ENCODE results near the gene ELAVL3.
"Not testable (repeated sequence)": the region's sequence is repeated elsewhere in the genome, so short reads cannot be mapped to it uniquely, and the experiment has no call there.

The ELAVL3 gene

GRCh38 chr19:11458912-11459311, 21.9 kb downstream of the ELAVL3 start:
- not testable (repeated sequence) for DNase-seq (ENCODE audit: low read depth in 2 of 2)

- DNase-seq (ENCODE audit: low read depth in 2 of 2), result no peak
These were observed 22.5 kb downstream of the ELAVL3 start for GRCh38 chr19:11458236-11458900.

- DNase-seq (ENCODE audit: low read depth in 2 of 2), result no peak
These were observed 23.0 kb downstream of the ELAVL3 start for GRCh38 chr19:11457831-11458230.

- no peak for DNase-seq (ENCODE audit: low read depth in 2 of 2)
These were observed 23.7 kb downstream of the ELAVL3 start for GRCh38 chr19:11457115-11457514.

- no peak for DNase-seq (ENCODE audit: low read depth in 2 of 2)
These were observed 24.2 kb downstream of the ELAVL3 start for GRCh38 chr19:11456659-11457058.

- not testable (repeated sequence) for DNase-seq (ENCODE audit: low read depth in 2 of 2)
These were observed 25.7 kb downstream of the ELAVL3 start for GRCh38 chr19:11455233-11455554.

- DNase-seq (ENCODE audit: low read depth in 2 of 2), result no peak
These were observed 27.1 kb downstream of the ELAVL3 start for GRCh38 chr19:11453468-11454341.

- DNase-seq (ENCODE audit: low read depth in 2 of 2), result no peak
These were observed 28.1 kb downstream of the ELAVL3 start for GRCh38 chr19:11452620-11453310.

- no peak for DNase-seq (ENCODE audit: low read depth in 2 of 2)
These were observed 28.8 kb downstream of the ELAVL3 start for GRCh38 chr19:11451871-11452619.

GRCh38 chr19:11451327-11451870, 29.4 kb downstream of the ELAVL3 start:
- no peak for DNase-seq (ENCODE audit: low read depth in 2 of 2)

- DNase-seq (ENCODE audit: low read depth in 2 of 2), result no peak
These were observed 30.1 kb downstream of the ELAVL3 start for GRCh38 chr19:11450570-11451326.

- no peak for DNase-seq (ENCODE audit: low read depth in 2 of 2)
These were observed 31.8 kb downstream of the ELAVL3 start for GRCh38 chr19:11448923-11449554.

- DNase-seq (ENCODE audit: low read depth in 2 of 2), result no peak
These were observed 32.4 kb downstream of the ELAVL3 start for GRCh38 chr19:11448410-11448809.

- no peak for DNase-seq (ENCODE audit: low read depth in 2 of 2)
These were observed 33.2 kb downstream of the ELAVL3 start for GRCh38 chr19:11447347-11448262.

GRCh38 chr19:11446652-11447301, 34.1 kb downstream of the ELAVL3 start:
- no peak for DNase-seq (ENCODE audit: low read depth in 2 of 2)

GRCh38 chr19:11446271-11446651, 34.6 kb downstream of the ELAVL3 start:
- DNase-seq (ENCODE audit: low read depth in 2 of 2), result no peak

- DNase-seq (ENCODE audit: low read depth in 2 of 2), result no peak
These were observed 35.7 kb downstream of the ELAVL3 start for GRCh38 chr19:11445141-11445540.

- DNase-seq (ENCODE audit: low read depth in 2 of 2), result no peak
These were observed 36.8 kb downstream of the ELAVL3 start for GRCh38 chr19:11444059-11444458.

- DNase-seq (ENCODE audit: low read depth in 2 of 2), result no peak
These were observed 42.9 kb downstream of the ELAVL3 start for GRCh38 chr19:11437955-11438354.
